CD4-positive, alpha-beta T cell treated with Interleukin-10 for 1 hour (primary cell): ENCODE measurements around the gene DFFA.
"Not testable (repeated sequence)": the region's sequence is repeated elsewhere in the genome, so short reads cannot be mapped to it uniquely, and the experiment has no call there.

Source experiments
- DNase-seq: peaks from one replicate; pipeline ENCODE4 v3.0.0-alpha.2; 2020

Gene DFFA

DNA sequence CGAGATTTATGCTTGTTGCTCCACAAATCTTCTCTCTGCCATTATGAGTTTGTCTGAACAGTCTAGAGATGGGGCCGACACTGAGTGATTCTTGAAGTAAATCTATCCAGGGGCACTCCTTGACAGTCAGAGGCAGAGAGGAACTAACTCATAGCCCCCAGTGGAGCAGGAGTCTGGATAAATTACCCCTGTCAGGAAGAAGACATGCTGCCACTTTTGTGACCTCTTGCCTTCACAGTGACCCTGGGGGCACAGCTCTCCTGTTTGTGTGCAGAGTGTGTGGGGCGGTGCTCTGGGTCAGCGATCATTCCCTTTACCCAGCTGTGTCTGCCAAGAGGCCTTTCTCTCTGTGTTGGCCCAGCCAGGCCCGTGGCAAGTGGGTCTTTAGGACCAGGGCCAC is 31.9 kb upstream of the DFFA start:
- DNase-seq, result no peak

DNA sequence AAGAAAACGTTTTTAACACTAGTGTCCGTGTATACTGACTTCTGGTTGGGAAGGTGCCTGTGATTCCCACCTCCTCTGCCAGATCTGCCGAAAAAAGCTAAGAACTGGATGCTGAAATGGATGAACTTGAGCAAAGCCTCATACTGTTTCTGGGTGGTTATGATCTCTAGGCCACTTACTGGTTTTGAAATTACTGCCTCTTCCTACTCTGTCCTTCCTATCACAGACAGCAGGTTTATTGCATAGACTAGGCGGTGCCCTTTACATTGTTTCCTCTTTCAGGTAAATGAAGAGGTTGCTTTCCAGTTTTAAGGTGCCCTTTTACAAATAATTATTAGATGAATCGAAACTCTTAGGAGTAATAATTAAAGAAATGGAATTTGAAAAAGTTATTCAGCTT is 29.9 kb upstream of the DFFA start:
- no peak for DNase-seq

DNA sequence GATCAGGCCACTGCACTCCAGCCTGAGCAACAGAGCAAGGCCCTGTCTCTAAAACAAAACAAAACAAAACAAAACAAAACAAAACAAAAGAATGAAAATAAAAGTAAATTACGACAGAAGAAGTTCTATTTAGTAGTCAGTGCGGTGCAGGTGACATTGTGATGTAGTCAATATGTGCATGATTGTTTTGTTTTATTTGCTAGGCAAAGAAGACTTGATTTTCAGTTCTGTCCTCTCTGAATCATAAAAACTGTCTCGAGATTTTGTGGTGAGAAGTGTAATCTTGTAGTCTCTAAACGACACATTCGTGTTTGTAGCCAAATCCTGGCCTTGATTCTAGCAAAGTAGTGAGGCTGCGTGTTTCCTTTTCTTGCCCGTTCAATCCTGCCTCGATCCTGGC is 25.9 kb upstream of the DFFA start:
- peak; percentile 21 for DNase-seq

DNA sequence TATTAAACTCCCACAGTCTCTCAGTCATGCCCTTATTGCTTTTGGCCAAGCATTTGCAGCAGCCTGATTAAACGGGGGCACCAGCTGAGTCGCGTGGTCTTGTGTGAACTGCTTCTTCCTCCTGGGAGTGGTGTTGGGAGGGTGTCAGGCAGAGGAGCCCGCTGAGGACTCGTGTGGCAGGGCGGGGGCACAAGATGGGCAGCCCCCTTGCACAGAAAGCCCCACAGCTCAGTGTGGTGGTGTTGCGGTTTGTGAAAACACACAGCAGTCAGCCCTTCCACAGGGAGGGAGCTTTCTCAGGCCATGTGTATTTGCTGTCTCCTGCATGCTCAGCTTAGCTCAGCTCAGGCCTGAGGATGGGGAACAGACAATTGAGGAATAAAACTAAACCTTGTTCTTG is 24.8 kb upstream of the DFFA start:
- peak; percentile 27 for DNase-seq

DNA sequence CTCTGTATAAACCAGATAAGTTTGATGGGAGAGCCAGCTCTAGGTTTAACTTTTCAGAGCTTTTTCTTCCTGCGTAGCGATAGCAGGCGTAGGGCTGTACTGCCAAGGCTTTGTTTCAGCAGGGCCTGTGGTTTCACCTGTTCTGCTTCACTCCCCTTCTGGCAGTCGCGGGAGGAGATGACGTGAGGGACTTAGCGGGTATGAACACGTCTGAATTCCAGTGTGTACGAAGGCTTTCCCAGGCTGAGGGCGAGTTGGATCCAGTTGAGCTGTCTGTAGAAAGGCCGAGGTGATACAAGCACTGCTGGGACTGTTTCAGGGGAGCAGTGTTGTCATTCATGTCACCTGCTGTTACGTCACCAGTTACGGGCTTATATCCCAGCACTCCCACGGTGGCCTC is 23.6 kb upstream of the DFFA start:
- peak; percentile 30 for DNase-seq

DNA sequence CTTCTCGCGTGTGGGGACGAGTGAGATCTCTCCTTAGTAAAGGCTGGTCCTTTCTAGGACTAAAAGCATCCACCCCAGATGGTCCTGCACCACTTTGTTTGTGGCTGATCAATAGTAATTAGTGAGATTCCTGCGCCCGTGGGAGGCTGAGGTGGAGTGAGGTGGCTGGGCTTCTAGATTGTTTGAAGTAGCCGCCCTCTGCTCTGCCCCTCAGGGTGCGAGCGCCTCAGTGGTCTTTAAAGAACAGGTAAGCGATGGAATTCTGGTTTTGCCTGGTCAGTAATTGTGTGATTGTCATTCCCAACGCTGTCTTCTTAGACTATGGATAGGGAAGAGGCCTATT is 23.1 kb upstream of the DFFA start:
- no peak for DNase-seq

DNA sequence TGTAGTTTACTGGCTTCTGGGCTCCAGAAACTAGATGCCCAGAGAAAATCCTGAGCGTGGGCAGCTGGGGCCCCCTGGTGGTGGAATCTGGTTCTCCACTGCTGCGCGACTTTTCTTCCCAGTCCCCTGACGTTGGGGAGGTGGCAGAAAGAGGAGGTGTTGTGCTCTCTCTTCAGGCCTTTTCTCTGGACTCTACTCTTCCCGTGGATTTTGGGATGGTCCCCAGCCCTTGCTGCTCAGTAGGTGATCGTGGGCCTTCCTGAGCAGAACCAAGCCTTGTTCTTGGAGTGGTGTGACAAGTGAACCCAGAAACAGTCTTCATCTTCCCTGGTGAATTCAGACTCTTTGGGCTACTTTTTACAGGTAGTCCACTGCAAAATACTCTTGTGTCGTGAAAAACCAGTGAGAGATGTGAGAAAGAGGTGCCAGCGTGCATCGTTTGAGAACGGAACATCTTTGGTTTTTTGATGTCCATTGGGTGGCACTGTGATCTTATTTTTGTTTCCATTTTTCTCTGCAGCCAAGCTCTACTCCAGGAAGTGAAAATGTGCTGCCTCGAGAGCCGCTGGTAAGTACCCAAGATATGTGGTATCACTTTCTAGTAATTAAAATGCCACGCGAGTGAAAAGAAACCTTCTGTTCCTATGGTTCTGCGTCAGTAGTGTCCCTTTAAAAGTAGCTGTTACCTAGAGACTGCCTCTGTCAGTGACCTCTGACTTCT is 22.6 kb upstream of the DFFA start:
- DNase-seq, result peak; percentile 82

DNA sequence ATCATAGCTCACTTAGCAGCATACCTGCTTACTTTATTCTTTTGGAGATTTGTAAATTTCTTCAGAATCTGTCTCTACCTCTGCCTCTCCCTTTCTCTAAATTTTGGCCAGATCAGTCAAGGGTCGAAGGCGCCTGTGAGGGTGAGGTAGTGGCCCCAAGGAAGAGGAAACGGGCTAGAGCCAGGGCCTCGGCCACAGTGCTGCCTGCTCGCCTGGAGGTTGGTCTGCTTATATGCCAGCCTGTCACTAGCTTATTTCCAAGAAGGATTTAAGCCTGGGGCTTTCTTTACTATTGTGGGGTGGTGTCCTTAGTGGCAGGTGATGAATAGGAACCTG is 22.1 kb upstream of the DFFA start:
- no peak for DNase-seq

DNA sequence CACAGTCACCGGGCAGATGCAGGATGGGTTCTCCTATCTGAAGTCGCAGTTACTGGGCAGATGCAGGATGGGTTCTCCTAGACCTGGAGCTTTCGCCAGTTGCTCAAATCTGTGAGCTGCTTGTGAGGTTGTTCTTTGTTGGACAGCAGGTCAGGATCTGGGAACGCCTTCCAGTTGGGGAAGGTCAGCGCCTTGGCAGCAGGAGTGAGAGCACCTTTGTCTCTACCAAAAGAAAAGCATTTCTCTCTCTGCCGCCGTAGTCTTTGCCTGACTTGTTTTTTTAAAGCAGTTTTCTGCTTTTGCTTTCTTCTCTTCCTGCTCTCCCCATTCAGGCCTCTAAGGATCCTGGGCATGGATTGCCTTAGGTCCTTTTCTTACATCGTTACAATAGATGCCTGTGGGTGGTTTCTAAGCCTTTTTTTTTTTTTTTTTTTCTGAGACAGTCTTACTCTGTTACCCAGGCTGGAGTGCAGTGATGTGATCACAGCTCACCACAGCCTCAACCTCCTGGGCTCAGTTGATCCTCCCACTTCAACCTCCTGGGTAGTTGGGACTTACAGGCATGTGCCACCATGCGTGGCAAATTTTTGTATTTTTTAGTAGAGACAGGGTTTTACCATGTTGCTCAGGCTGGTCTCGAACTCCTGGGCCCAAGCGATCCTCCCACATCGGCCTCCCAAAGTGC is 18.1 kb upstream of the DFFA start:
- DNase-seq, result no peak

DNA sequence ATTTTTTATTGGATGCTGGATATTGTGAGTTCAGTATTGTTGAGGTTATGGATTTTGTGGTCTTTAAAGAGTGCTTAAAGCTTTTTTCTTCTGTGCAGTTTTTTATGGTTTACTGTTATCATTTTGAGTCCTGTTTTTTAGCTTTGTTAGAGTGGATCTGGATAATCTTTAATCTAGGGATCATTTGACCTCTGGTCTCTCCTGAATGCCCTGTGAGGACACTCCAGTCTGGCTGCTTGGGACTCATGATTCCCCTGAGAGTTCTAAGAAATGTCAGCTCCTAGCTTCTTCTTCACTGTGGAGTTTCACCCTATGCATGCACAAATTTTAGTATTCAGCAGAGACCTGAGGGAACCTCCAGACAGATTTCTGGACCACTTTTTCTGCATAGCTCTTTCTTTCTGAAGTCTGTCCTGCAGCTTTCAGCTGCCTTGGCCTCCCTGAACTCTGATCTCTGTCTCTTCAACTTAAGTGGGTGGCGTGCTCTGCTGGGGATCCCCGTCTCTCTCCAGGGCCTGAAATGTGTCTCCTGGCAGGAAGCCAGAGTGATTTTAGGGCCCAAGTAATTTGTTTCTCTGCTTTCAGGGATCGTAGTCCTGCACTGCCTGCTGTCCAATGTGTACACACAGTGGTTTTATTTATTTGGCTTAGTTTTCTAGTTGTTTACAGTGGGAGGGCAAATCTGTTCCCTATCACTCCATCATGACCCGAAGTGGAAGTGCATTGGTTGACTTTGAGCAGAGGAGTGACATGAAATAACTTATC is 17.1 kb upstream of the DFFA start:
- DNase-seq, result no peak

DNA sequence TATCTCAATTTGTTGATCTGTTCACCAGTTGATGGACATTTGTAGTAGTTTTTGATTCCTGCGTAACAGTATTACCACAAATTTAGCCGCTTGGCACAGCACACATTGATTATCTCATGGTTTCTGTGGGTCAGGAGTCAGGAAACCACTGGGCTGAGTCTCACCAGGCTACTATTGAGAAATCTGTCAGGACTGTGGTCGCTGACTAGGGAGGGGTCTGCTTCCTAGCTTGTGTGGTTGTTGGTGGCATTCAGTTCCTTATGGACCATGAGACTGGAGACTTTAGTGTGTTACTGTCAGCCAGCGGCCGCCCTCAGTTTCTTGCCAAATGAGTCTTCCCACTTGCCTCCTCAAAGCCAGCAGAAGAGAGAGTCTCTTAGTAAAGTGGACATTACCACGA is 12.2 kb upstream of the DFFA start:
- no peak for DNase-seq

DNA sequence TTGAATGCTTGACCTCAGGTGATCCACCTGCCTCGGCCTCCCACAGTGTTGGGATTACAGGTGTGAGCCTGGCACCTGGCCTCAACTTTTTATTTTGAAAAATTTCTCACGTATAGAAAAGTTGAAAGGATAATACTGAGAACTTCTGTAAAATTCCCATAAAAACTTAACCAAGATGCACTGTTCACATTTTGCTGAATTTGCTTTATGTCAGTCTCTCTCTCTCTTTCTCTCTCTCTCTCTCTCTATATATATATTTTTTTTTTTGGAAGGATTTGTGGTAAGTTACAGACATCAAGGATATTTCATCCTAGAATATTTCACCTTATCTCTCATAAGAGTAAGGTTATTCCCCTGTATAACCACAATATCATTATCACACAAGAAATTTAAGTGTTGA is 8.3 kb upstream of the DFFA start:
- no peak for DNase-seq

DNA sequence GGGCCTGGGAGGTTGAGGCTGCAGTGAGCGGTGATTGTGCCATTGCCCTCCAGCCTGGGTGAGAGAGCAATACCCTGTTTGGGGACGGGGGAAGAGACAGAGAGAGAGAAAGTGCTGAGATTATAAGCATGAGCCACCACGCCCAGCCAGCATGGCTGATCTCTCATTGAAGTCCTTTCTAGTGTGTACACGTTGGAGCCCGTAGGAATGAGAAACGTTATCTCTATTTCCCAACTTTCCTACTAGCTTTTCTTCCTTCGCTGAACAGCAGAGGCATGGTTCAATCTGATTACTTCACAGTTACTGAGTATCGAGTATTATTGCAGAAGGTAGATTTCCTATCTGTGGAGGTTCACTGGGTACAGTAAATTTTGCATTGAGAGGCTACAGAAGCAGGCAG is 7.0 kb upstream of the DFFA start:
- DNase-seq, result no peak

DNA sequence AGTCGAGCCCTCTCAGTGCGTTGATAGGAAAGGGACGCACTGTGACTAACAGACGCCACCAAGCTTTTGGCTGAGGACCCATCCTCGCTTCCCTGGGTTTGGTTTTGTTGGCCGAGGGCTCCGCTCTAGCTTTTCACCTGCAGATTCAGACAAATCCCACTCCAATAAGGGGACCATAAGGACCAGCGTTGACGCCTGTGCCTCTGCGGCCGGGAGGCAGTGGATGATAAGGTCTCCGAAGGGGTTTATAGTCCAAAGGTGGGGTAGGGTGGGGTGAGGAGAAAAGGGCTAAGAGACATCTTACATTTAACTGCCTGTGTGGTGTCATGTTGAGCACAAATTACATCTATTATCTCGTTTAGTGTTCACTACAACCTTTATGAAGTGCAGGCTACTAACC is 3.2 kb upstream of the DFFA start:
- DNase-seq, result no peak

DNA sequence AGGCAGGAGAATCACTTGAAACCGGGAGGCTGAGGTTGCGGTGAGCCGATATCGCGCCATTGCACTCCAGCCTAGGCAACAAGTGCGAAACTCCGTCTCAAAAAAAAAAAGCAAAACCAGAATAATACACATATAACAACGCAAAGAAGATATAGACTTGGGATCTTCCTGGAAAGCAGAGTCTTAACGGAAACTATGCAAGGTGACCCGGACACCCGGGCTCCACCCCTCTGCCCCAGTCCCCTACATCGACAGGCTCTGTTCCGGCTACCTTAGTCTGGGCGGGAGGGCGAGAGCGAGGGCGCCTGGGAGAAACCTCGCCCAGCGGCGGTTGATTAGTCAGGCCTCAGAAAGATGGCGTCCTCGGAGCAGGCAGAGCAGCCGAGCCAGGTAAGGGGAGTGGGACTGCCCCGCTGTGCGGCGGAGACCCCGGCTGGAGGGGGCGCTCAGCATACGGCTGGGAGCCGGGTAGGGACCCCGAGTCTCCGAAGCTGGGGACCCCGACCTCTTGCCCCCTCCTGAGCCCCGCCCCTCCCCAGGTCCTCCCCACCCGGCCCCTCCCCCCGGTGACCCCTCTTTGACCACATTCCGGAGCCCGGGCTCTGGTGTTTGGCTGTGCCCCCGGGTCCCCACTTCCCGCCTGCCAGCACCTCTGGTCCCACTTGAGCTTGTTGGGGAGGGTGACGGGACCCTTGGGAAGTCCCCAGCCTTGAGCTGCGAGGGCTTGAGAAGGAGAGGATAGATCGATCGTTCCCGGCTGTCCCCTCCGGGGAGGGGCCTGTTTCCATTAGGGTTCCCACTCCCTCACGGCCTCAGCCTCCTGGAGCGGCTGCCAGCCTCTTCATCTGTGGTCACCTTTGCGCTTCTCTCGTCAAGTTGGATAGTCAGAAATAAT is 2.5 kb upstream of the DFFA start, which contains the start of gene PEX14:
Gene PEX14 (plus strand): TSS at position 338 of the 895 bp plus-strand sequence. CDS start 17 bp downstream, at position 355.
- peak; percentile 88 for DNase-seq

DNA sequence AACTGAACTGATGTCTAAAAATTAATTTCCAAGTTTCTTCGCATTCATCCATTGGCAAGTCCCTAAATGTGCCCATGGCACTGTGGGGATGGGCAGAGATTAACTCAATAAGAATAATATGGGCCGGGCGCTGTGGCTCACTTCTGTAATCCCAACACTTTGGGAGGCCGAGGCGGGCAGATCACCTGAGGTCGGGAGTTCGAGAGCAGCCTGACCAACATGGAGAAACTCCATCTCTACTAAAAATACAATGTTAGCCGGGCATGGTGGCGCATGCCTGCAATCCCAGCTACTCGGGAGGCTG is 1.9 kb upstream of the DFFA start:
- DNase-seq, result not testable (repeated sequence)

DNA sequence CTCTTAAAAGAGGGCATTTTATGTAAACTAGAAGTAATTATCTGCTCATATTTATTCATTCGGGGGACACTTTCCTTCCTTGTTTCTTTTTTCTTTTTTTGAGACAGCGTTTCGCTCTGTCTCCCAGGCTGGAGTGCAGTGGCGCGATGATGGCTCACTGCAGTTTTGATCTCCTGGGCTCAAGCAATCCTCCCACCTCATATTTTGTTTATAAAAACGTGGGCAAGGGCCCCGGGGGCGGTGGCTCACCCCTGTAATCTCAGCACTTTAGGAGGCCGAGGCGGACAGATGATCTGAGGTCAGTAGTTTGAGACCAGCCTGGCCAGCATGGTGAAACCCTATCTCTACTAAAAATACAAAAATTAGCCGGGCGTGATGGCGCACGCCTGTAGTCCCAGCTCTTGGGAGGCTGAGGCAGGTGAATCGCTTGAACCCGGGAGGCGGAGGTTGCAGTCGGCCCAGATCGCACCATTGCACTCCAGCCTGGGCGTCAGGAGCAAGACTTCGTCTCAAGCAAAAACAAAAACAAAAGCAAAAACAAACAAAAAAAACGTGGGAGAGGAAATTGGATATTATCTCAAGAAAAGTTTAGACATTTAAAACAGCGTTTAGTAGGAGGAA is 926 bp upstream of the DFFA start:
- DNase-seq, result no peak

DNA sequence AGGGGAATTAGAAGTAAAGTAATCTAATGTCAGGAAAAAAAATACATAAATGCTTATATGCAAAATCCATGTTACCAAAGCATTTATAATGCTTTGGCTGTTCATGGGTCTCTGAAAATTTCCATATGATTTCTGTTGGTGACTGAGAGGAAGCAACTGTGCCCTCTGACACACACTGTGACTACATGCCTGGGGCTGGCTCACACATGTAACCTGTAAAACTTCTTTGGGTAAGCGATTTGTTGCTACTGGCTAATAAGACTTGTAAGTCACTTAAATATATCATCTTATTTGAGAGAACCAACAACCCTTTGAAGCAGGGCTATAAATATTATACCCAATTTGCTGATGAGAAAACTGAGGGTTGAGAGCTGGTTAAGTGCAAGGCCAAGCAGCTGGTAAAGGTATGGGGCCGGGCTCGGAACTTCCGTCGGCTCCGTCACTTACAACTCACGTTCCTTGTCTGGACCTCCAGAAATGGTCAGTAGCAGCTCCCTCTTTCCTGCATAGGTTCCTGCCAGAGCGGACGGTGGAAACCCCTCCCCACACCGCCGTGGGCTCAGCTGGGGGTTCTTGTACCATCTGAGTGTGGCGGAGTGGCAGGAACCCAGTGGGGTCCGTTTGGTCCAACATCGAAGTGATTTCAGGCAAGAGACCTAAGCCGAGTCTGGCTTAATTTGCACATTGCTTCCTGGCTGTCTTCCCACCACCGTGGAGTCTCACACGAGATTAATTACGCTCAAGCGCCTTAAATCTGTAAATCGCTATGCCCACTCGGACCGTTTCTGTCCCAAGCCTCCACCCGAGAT is 714 bp downstream of the DFFA start:
- peak; percentile 7 for DNase-seq

DNA sequence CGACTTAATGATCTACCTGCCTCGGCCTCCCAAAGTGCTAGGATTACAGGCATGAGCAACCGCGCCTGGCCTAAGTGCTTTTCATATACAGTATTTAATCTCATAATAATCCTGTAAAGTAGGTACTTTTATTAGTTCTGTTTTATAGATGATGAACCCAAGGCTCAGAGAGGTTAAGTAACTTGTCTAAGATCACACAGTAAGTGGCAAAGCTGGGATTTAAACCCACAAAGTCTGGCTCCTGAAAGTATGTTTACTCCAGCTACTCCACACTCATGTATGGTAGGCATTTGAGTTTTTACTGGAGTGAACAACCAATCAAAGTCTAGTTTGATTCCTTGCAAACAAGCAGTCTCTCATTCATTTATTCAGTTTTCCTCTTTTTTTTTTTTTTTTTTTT is 2.3 kb downstream of the DFFA start:
- no peak for DNase-seq

DNA sequence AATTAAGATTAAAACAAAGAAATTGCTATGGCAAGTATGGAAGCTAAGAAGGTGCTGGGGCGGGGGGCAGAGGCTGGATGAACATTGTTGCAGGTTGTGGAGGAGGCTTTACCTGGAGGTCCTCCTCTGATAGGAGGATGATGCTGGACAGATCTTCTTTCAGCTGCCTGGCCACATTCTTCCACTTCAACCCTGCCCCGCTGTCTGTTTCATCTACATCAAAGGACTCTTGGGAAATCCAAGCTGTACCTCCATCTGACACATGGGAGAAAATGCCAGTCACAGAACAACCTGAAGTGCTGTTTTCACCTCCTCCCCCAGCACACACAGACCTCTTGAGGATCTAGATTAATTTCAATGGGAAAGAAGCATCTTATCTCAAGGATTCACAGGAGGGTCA is 5.3 kb downstream of the DFFA start:
- DNase-seq, result no peak

DNA sequence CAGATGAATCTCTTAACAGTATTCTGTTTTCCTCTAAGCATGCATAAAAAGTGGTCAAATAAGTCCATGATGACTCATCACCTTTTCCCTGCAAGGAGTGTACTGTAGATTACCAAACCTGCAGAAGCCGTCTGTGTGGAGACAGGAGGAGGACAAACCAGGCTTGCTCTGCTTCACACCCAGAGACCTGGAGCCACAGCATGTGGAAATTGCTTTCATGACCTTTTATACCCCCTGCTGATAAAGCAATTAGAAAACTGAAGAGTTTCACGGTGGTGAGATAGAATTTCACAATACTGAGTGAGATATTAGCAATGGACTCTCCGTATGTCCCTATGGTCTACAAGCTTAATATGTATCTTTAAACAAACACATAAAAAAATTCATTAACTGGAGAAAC is 13.1 kb downstream of the DFFA start:
- DNase-seq, result no peak

DNA sequence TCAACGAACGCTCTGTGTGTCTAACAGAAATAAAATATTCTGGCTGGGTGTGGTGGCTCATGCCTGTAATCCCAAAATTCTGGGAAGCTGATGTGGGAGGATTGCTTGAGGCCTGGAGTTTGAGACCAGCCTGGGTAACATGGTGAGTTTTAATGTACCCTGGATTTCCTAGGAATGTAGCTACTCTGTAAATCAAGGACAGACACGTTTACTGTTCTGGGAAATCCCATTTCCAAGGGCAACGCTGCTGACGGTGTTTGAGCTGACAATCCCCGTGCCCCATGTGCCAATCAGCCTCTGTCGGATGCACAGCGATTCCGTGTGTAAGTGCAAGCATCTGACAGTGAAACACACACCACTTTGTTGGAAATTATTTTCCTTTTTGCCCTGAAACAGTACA is 14.5 kb downstream of the DFFA start:
- no peak for DNase-seq
